Measurements from ENCODE around the gene KDM5B. TPM values are rescaled to one million over a fixed set of nuclear protein-coding genes. Genes with fewer than 3 reads are reported as not detected.

Gene KDM5B
- total and polyA plus RNA-seq, 12 donors = 11.7 to 75.1 (median 41.4) TPM

- Histone ChIP-seq H3K9me3 (replicated peaks in 1 of 3) (no peaks in the 10 kb centered on the region), H3K36me3 (replicated peaks in 1 of 2) (no peaks in the 10 kb centered on the region), H3K27ac (no peak overlapping the region), H3K4me3 (no peak overlapping the region), H3K4me1 (replicated peaks in 1 of 2) (peaks cover 12 to 15% of the 10 kb centered on the region in 2 donors), H3K27me3 (peaks cover 58% of the 10 kb centered on the region)
- no peak for DNase-seq
- WGBS, 4 donors = 62 to 69% (median 65%) methylated on average over 8 to 12 of the region's 12 CpGs
- intact Hi-C loops (cut with DNase I) = no loop called here
- TF ChIP-seq POLR2A (IDR thresholded peaks at IDR 0.05) (no peak), CTCF (IDR thresholded peaks at IDR 0.05) (no peak)
These were observed 99.6 kb downstream of the KDM5B start for GRCh38 chr1:202708456-202709275.

GRCh38 chr1:202706851-202707250, 101.4 kb downstream of the KDM5B start:
- intact Hi-C loops (cut with DNase I) = no loop called here
- Histone ChIP-seq H3K9me3 (replicated peaks in 1 of 3) (no peaks in the 10 kb centered on the region), H3K4me3 (no peak overlapping the region), H3K36me3 (replicated peaks in 1 of 2) (no peaks in the 10 kb centered on the region), H3K27me3 (peaks cover 64% of the 10 kb centered on the region), H3K4me1 (replicated peaks in 1 of 2) (peaks cover 12 to 15% of the 10 kb centered on the region in 2 donors), H3K27ac (no peak overlapping the region)
- TF ChIP-seq POLR2A (IDR thresholded peaks at IDR 0.05) (no peak), CTCF (IDR thresholded peaks at IDR 0.05) (no peak)
- DNase-seq = no peak
- 65 to 79% (median 73%) methylated on average over 4 to 5 of the region's 5 CpGs for WGBS, 4 donors

- Histone ChIP-seq H3K4me1 (replicated peaks in 1 of 2) (peaks cover 2 to 4% of the 10 kb centered on the region in 2 donors), H3K27me3 (peaks cover 54% of the 10 kb centered on the region), H3K4me3 (no peak overlapping the region), H3K36me3 (replicated peaks in 1 of 2) (no peaks in the 10 kb centered on the region), H3K9me3 (replicated peaks in 1 of 3) (no peaks in the 10 kb centered on the region), H3K27ac (no peak overlapping the region)
- intact Hi-C loops (cut with DNase I) = no loop called here
- no peak for TF ChIP-seq POLR2A (IDR thresholded peaks at IDR 0.05)
- no peak for TF ChIP-seq CTCF (IDR thresholded peaks at IDR 0.05)
- 53 to 70% (median 64%) methylated on average over 4 of the region's 4 CpGs; no CpG with 5 or more reads in 1 of the 4 donors for WGBS, 4 donors
- no peak for DNase-seq
These were observed 103.6 kb downstream of the KDM5B start for GRCh38 chr1:202704601-202705000.

- H3K36me3 ChIP-seq (replicated peaks in 1 of 2) = no peaks in the 10 kb centered on the region
- H3K27me3 ChIP-seq = peaks cover 40% of the 10 kb centered on the region
- H3K4me3 ChIP-seq = no peak overlapping the region
- intact Hi-C loops (cut with DNase I) = no loop called here
- no peak overlapping the region for H3K27ac ChIP-seq
- no peaks in the 10 kb centered on the region for H3K9me3 ChIP-seq (replicated peaks in 1 of 3)
- no peaks in the 10 kb centered on the region for H3K4me1 ChIP-seq (replicated peaks in 1 of 2)
- TF ChIP-seq POLR2A (IDR thresholded peaks at IDR 0.05) (no peak), CTCF (IDR thresholded peaks at IDR 0.05) (no peak)
- DNase-seq = no peak
- 64 to 74% (median 71%) methylated on average over 6 of the region's 6 CpGs for WGBS, 4 donors
These were observed 105.0 kb downstream of the KDM5B start for GRCh38 chr1:202703191-202703590.
